Hematopoietic multipotent progenitor cell treated with erythropoietin and hydrocortisone succinate and interleukin-3 and kit ligand, for 17 days (in vitro differentiated cells): ENCODE results near the gene DISP3.

Experiments used
- DNase-seq: peaks from one replicate; pipeline ENCODE4 v3.0.0-alpha.2; 2015; ENCODE audit warnings: low spot score

Gene DISP3

DNA sequence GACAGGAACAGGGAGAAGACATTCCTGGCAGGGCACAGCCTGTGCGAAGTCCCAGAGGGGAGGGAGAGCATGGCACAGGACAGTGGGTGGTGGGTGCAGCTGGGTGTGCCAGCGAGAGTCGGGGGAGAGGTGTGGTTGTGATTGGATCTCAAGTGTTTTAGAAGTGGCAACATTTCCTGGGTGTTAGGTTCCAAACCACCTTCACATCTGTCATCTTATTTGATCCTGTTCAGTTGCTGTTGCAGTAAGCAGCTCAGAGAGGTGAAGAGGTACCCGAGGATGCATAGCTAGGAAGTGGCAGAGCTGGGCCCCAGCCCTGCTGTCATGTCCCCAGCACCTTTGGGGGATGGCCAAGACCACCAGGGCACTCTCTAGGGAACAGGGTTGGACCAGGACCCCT lies 22.0 kb upstream of the DISP3 start:
- no peak for DNase-seq

- no peak for DNase-seq
These were observed 20.1 kb upstream of the DISP3 start for GRCh38 chr1:11458811-11459275.

DNA sequence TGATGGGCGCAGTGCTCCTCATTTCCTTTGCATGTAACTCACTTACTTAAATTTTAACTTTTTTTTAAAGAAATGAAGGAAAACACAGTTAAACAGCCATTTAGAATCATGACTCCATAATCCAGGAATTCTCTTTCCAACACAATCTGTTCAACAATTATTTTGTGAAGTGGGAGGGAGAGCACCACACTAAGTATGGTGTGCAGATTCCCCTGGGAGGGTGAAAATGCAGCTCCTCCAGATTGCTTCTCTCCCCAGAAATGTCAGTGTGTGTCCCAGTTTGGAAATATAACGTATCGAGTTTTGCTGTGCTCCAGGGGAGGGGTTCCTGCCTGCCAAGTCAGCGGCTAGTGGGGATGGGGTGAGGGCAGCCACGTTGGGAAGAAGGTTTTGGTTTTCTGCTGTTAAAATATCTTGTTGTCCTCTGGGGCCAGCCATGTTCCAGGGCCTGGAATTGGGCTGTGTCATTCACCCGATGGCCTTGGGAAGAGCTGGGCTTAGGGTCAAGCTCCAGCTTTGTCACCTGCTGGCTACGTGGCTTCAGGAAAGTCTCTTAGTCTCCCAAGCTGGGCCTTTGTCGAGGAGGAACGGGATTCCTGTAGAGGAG lies 17.3 kb upstream of the DISP3 start:
- DNase-seq = no peak

GRCh38 chr1:11462224-11462923 lies 16.6 kb upstream of the DISP3 start:
- no peak for DNase-seq

GRCh38 chr1:11463177-11463576 lies 15.8 kb upstream of the DISP3 start:
- DNase-seq = no peak

- no peak for DNase-seq
These were observed 13.6 kb upstream of the DISP3 start for GRCh38 chr1:11465307-11465706.

- no peak for DNase-seq
These were observed 12.5 kb upstream of the DISP3 start for GRCh38 chr1:11466416-11466815.

DNA sequence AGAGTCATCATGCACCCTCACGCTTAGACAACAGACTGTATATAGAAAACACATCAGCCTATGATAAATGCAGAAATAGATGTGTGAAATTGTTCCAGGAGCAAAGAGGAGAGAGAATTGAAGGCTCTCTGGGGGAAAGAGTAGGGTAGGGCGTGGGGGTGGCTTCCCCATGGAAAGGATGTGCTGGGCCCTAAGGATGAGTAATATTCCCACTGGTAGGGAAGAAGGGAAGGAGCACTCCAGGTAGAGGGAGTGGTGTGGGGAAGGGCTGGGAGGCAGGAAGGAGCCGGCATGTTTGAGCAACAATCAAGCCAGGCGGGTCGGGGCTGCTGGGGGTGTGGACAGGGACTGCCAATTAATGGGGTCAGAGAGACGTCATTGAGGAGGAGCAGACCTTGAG lies 10.1 kb upstream of the DISP3 start:
- DNase-seq = no peak

GRCh38 chr1:11470912-11471311 lies 8.0 kb upstream of the DISP3 start:
- no peak for DNase-seq

- no peak for DNase-seq
These were observed 7.5 kb upstream of the DISP3 start for GRCh38 chr1:11471473-11471872.

DNA sequence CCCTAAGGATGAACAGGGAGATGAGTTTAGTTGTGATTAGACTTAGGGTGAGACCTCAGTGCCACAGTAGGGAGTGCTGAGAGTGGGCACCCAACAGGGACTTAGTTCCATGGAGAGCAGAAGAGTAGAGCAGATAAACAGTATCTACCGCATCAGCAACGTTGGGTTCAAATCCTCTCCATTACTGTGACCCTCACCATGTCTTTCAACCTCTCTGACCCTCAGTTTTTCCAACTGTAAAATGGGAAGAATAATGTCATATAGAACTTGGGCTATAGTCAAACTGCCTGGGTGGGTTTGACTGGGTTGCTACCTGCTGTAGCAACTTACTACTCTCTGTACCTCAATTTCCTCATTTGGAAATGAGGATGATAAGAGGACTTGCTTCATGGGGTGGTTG lies 6.7 kb upstream of the DISP3 start:
- no peak for DNase-seq

DNA sequence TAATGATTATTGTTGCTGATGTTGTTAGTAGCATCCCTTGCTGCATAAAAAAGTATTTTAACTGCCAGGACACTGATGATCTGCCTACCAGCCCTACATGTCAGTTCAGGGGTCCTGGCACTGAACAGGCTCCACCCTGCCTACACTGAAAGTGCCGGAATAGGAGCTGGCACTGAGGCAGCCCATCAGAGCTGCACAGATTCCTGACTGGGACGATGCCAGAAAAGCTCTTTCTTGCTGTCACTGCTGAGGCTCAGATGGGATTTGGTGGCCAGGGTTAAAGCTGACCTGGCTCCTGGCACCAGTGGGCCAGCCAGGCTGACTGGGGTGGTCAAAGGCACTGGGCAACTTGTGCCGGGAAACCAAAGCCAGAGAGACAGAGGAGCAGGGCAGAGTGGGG lies 6.2 kb upstream of the DISP3 start:
- no peak for DNase-seq

DNA sequence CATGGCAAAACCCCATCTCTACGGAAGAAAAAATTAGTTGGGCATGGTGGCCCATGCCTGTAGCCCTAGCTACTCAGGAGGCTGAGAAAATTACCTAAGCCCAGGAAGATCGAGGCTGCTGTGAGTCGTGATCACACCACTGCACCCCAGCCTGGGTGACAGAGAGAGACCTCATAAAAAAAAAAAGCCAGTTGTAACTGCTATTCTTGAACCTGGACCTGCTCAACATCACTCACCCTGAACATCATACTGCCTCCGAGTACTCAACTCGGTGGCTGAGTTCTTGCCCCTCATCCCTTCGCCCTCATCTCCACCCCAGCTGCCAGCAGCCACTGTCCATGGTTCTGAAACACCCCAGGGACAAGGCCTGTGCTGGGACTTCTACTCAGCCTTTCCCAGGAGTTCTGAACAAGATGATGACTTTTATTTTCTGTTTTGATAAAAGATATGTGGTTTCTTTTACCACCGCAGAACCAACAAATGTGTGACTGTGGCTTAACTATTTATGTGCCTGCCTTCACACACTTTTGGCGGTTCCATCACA lies 5.4 kb upstream of the DISP3 start:
- DNase-seq = no peak

- no peak for DNase-seq
These were observed 4.1 kb upstream of the DISP3 start for GRCh38 chr1:11474826-11475225.

GRCh38 chr1:11475748-11476147 lies 3.2 kb upstream of the DISP3 start:
- no peak for DNase-seq

GRCh38 chr1:11479375-11479979 lies 522 bp downstream of the DISP3 start:
- DNase-seq = no peak

DNA sequence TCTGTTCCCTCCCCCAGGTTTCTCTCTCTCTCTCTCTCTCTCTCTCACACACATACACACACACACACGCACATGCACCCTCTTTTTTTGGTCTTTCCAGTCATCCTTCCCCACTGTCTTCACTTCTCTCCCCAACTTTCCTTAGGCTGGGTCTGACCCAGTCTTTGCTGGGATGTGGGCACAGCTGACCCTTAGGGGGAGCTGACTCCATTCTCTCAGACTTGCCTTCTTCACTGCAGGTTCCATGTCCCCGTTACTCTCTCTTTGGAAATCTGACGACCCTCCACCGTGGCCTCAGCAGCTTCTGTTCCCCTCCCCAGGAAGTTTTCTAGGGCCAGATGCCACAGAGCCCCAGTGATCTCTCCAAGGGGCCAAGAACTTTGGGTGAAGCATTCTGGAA lies 2.1 kb downstream of the DISP3 start:
- no peak for DNase-seq

DNA sequence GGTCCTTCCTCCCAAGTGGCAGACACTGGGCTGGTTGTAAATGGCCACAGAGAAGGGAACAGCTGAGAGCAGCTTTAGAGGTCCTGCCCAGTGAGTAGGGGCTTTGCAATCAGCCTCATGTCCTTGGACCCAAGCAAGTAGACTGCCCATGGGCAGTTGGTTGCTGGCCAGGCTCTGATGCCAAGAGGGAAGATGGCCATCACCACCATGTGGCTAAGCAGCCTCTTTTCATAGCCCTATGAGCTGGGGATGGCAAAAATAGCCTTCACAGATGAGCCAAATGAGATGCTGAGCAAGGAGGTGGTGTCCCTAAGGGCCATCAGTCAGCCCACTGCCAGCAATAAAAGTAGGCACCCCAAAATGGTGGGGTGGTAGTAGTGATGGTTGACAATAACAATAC lies 3.2 kb downstream of the DISP3 start:
- DNase-seq = no peak

GRCh38 chr1:11482701-11483479 lies 3.9 kb downstream of the DISP3 start:
- no peak for DNase-seq

DNA sequence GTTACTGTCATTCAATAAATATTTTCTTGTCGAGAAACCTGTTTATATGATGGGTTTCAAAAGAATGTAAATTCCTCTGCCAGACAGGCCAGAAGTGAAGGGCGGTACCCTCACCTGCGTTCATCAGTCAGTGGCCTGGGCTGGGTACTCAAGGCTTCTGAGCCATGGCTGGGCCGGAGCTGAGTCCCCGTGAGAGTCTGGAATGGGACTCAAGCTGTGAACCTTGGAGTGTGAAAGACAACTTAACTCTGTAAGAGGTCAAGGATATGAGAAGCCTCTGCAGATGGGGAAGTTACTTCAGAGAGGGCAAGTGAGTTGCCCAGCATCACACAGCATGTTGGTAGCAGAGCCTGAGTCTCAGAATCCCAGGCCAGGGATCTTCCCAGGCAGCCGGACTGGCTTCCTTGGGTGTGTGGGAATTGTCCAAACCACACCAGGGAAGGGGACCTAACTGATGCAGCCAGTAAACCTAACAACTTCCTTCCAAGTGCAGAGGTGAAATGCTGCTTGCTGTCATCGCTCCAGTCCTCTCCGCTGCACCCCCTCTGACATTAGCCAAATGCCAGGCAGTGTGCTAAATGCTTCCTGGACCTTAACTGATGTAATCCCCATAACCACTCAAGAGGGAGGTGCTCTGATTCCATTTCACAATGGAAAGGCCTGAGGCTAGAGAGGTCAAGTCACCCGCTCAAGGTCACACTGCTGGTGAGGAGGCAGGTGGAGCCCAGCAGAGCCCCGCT lies 4.8 kb downstream of the DISP3 start:
- no peak for DNase-seq

GRCh38 chr1:11484321-11484655 lies 5.3 kb downstream of the DISP3 start:
- no peak for DNase-seq

- DNase-seq = no peak
These were observed 6.2 kb downstream of the DISP3 start for GRCh38 chr1:11485191-11485590.
